HepG2 (cell line): ENCODE measurements around the gene EIF1AD. TPM values are rescaled to one million over a fixed set of nuclear protein-coding genes. Genes with fewer than 3 reads are reported as not detected.

Experiments used
- AKAP8 ChIP-seq: sonication (generic); formaldehyde crosslinking; IDR thresholded peaks from 2 replicates; pipeline ENCODE4 v1.5.1; 2020; ENCODE audit warnings: mild to moderate bottlenecking, missing genetic modification reagents
- ARHGAP35 ChIP-seq: sonication (generic); formaldehyde crosslinking; IDR thresholded peaks from 2 replicates; pipeline ENCODE4 v1.9.0; 2022; ENCODE audit warnings: mild to moderate bottlenecking, inconsistent platforms, moderate library complexity, missing genetic modification reagents, borderline replicate concordance
- CHD2 ChIP-seq: IDR thresholded peaks from 2 replicates; pipeline ENCODE4 v1.6.1; 2011; ENCODE audit warnings: low read depth, low read length, improper control_type of control experiment
- DBP ChIP-seq: sonication (generic); formaldehyde crosslinking; IDR thresholded peaks from 2 replicates; pipeline ENCODE4 v1.4.0; 2020; ENCODE audit warnings: missing genetic modification reagents; ENCODE audit errors: not compliant biosample characterization
- FIP1L1 ChIP-seq: fragments of 200-400 bp; formaldehyde crosslinking; IDR thresholded peaks from 2 replicates; pipeline ENCODE4 v1.6.1; 2018; ENCODE audit warnings: low read depth, mild to moderate bottlenecking, low read length, moderate library complexity, borderline replicate concordance; ENCODE audit not compliant: insufficient read depth
- HDAC1 ChIP-seq: sonication (generic); formaldehyde crosslinking; IDR thresholded peaks from 2 replicates; pipeline ENCODE4 v1.5.1; 2020; ENCODE audit warnings: mild to moderate bottlenecking, missing genetic modification reagents
- HNRNPH1 ChIP-seq: fragments of 200-400 bp; formaldehyde crosslinking; optimal IDR thresholded peaks from 2 replicates; pipeline ENCODE3; 2017; ENCODE audit warnings: mild to moderate bottlenecking, low read depth, low read length
- MAF1 ChIP-seq: sonication (generic); formaldehyde crosslinking; IDR thresholded peaks from 2 replicates; pipeline ENCODE4 v1.5.0; 2020; ENCODE audit warnings: missing genetic modification reagents, borderline replicate concordance
- MED13 ChIP-seq: sonication (generic); formaldehyde crosslinking; IDR thresholded peaks from 2 replicates; pipeline ENCODE4 v1.5.0; 2020; ENCODE audit warnings: missing genetic modification reagents
- NONO ChIP-seq, 2 experiments: fragments of 450-650 bp in 1 of 2; sonication (generic) in 1 of 2; formaldehyde crosslinking in 1 of 2; IDR thresholded peaks in 1 of 2; conservative IDR thresholded peaks in 1 of 2; 2 replicates each; pipeline versions ENCODE4 v1.6.1 to v1.8.0; 2017 to 2022; ENCODE audit warnings: mild to moderate bottlenecking in 1 of 2, missing genetic modification reagents in 1 of 2, moderate library complexity in 1 of 2
- SIX1 ChIP-seq: sonication (generic); formaldehyde crosslinking; IDR thresholded peaks from 2 replicates; pipeline ENCODE4 v1.4.0; 2020; ENCODE audit warnings: missing genetic modification reagents, borderline replicate concordance
- TFAP4 ChIP-seq: sonication (generic); IDR thresholded peaks from 2 replicates; pipeline ENCODE4 v1.6.1; 2016; ENCODE audit warnings: low read depth, borderline replicate concordance
- ZBTB37 ChIP-seq: sonication (generic); formaldehyde crosslinking; IDR thresholded peaks from 2 replicates; pipeline ENCODE4 v1.4.0; 2020; ENCODE audit warnings: mild to moderate bottlenecking, missing genetic modification reagents
- ZNF224 ChIP-seq: sonication (generic); formaldehyde crosslinking; IDR thresholded peaks from 2 replicates; pipeline ENCODE4 v1.5.0; 2020; ENCODE audit warnings: mild to moderate bottlenecking, missing genetic modification reagents
- ZNF44 ChIP-seq: sonication (generic); formaldehyde crosslinking; IDR thresholded peaks from 2 replicates; pipeline ENCODE4 v1.5.1; 2020; ENCODE audit warnings: mild to moderate bottlenecking, missing genetic modification reagents
- ZNF468 ChIP-seq: sonication (generic); formaldehyde crosslinking; IDR thresholded peaks from 2 replicates; pipeline ENCODE4 v1.8.0; 2022; ENCODE audit warnings: mild to moderate bottlenecking, moderate library complexity, missing genetic modification reagents
- ZNF503 ChIP-seq: sonication (generic); formaldehyde crosslinking; IDR thresholded peaks from 2 replicates; pipeline ENCODE4 v1.4.0; 2020; ENCODE audit warnings: missing genetic modification reagents
- ZNF510 ChIP-seq: sonication (generic); formaldehyde crosslinking; IDR thresholded peaks from 2 replicates; pipeline ENCODE4 v1.4.0; 2020; ENCODE audit warnings: low read depth, mild to moderate bottlenecking, missing genetic modification reagents
- ZNF530 ChIP-seq: sonication (generic); formaldehyde crosslinking; IDR thresholded peaks from 2 replicates; pipeline ENCODE4 v1.5.0; 2020; ENCODE audit warnings: low read depth, mild to moderate bottlenecking, missing genetic modification reagents
- ZNF562 ChIP-seq: sonication (generic); formaldehyde crosslinking; IDR thresholded peaks from 2 replicates; pipeline ENCODE4 v1.8.0; 2022; ENCODE audit warnings: missing genetic modification reagents, borderline replicate concordance
- ZNF572 ChIP-seq: sonication (generic); formaldehyde crosslinking; IDR thresholded peaks from 2 replicates; pipeline ENCODE4 v1.5.1; 2020; ENCODE audit warnings: mild to moderate bottlenecking, missing genetic modification reagents
- ZNF580 ChIP-seq: IDR thresholded peaks from 2 replicates; pipeline ENCODE4 v1.6.1; 2016; ENCODE audit warnings: low read depth, borderline replicate concordance
- ZNF629 ChIP-seq: sonication (generic); formaldehyde crosslinking; conservative IDR thresholded peaks from 2 replicates; pipeline ENCODE4 v1.5.0; 2020; ENCODE audit warnings: missing genetic modification reagents
- ZNF772 ChIP-seq: sonication (generic); formaldehyde crosslinking; IDR thresholded peaks from 2 replicates; pipeline ENCODE4 v1.5.0; 2020; ENCODE audit warnings: mild to moderate bottlenecking, missing genetic modification reagents
- polyA plus RNA-seq, 8 experiments: library from polyadenylated mRNA; depleted of rRNA in 3 of 8; stranded (reverse) in 7 of 8; unstranded in 1 of 8; fragments of >200 nt; fragmentation: Illumina TruSeq in 4 of 8; extraction: Trizol in 4 of 8; gene quantifications; 2 replicates each; pipeline versions ENCODE4 v1.2.1 to v1.2.3, GENCODE V29; 2011 to 2016; ENCODE audit warnings: low read depth in 4 of 8, missing spikeins in 1 of 8, mixed read lengths in 1 of 8; ENCODE audit not compliant: insufficient read depth in 1 of 8
- total RNA-seq, 5 experiments: library from RNA; depleted of rRNA; stranded (reverse); fragments of >200 nt; fragmentation: Illumina TruSeq; extraction: Trizol; gene quantifications; 2 replicates each; pipeline ENCODE4 v1.2.3, GENCODE V29; 2016; ENCODE audit warnings: low read depth in 1 of 5

The EIF1AD gene
- total and polyA plus RNA-seq, 2 of the 13 experiments (the other 11 are each of a cell fraction or from before 2014, with no cell fraction given), result 18.2 to 30.8 TPM

GRCh38 chr11:65961267-65962140 lies 40.5 kb downstream of the EIF1AD start, which contains the start of gene SART1 (continued):
- TF ChIP-seq TFAP4 (peak; percentile 45; the same call in 1 of the 2 replicates), ZNF580 (CRISPR knock-in tag) (peak; percentile 55; the same call in 1 of the 2 replicates), ZNF530 (CRISPR knock-in tag) (no peak), NONO (IDR thresholded peaks at IDR 0.05) (no peak), NONO (CRISPR knock-in tag; conservative IDR thresholded peaks at IDR 0.05) (peak; percentile 92), HNRNPH1 (no peak), ZNF562 (no peak), ZNF629 (no peak), DBP (CRISPR knock-in tag) (no peak), MAF1 (CRISPR knock-in tag) (peak; percentile 68; the same call in 1 of the 2 replicates), ZNF572 (CRISPR knock-in tag) (no peak), ARHGAP35 (CRISPR knock-in tag) (no peak), ZNF224 (CRISPR knock-in tag) (no peak), ZNF468 (no peak), HDAC1 (peak; percentile 97), ZNF44 (CRISPR knock-in tag) (peak; percentile 93), ZNF503 (CRISPR knock-in tag) (0 out of 2 replicates have a peak, but pooled peaks have one; percentile 66), CHD2 (no peak; the same call in 1 of the 2 replicates), FIP1L1 (no peak), MED13 (CRISPR knock-in tag) (0 out of 2 replicates have a peak, but pooled peaks have one; percentile 24), ZNF510 (CRISPR knock-in tag) (no peak), ZNF772 (CRISPR knock-in tag) (peak; percentile 87), SIX1 (CRISPR knock-in tag) (no peak), AKAP8 (CRISPR knock-in tag) (no peak), ZBTB37 (CRISPR knock-in tag) (no peak)
